ENCODE results near the gene CCL13. TPM values are rescaled to one million over a fixed set of nuclear protein-coding genes. Genes with fewer than 3 reads are reported as not detected.

Gene CCL13
- total and polyA plus RNA-seq, 12 donors = 0.17 to 17.6 (median 2.0) TPM

GRCh38 chr17:34368946-34369500 is 12.7 kb downstream of the CCL13 start:
- Histone ChIP-seq H3K4me3 (no peak overlapping the region), H3K36me3 (replicated peaks in 1 of 2) (no peaks in the 10 kb centered on the region), H3K27me3 (no peaks in the 10 kb centered on the region), H3K27ac (no peak overlapping the region), H3K9me3 (replicated peaks in 1 of 3) (no peaks in the 10 kb centered on the region), H3K4me1 (replicated peaks in 1 of 2) (no peaks in the 10 kb centered on the region)
- 33 to 44% (median 34%) methylated on average over 4 of the region's 4 CpGs for WGBS, 4 donors
- intact Hi-C loops (cut with DNase I) = no loop called here
- DNase-seq = peak in 1 of 7 donors; percentile 17
- no peak for TF ChIP-seq POLR2A (IDR thresholded peaks at IDR 0.05)
- TF ChIP-seq CTCF (IDR thresholded peaks at IDR 0.05) = no peak

- WGBS, 4 donors = 90 to 96% (median 94%) methylated on average over 3 of the region's 3 CpGs
- H3K36me3 ChIP-seq (replicated peaks in 1 of 2) = no peaks in the 10 kb centered on the region
- no peaks in the 10 kb centered on the region for H3K9me3 ChIP-seq (replicated peaks in 1 of 3)
- no peak overlapping the region for H3K4me3 ChIP-seq
- no peak for DNase-seq
- intact Hi-C loops (cut with DNase I) = no loop called here
- H3K27ac ChIP-seq = no peak overlapping the region
- H3K4me1 ChIP-seq (replicated peaks in 1 of 2) = no peaks in the 10 kb centered on the region
- TF ChIP-seq CTCF (IDR thresholded peaks at IDR 0.05) (no peak), POLR2A (IDR thresholded peaks at IDR 0.05) (no peak)
- no peaks in the 10 kb centered on the region for H3K27me3 ChIP-seq
Measured at GRCh38 chr17:34369571-34369970, 13.3 kb downstream of the CCL13 start.

- no peaks in the 10 kb centered on the region for H3K27me3 ChIP-seq
- no peaks in the 10 kb centered on the region for H3K4me1 ChIP-seq (replicated peaks in 1 of 2)
- no peak for DNase-seq
- H3K9me3 ChIP-seq (replicated peaks in 1 of 3) = no peaks in the 10 kb centered on the region
- no peak for TF ChIP-seq CTCF (IDR thresholded peaks at IDR 0.05)
- TF ChIP-seq POLR2A (IDR thresholded peaks at IDR 0.05) = no peak
- no peak overlapping the region for H3K4me3 ChIP-seq
- no peak overlapping the region for H3K27ac ChIP-seq
- WGBS, 4 donors = 90 to 100% (median 93%) methylated on average over 5 of the region's 5 CpGs
- H3K36me3 ChIP-seq (replicated peaks in 1 of 2) = no peaks in the 10 kb centered on the region
- intact Hi-C loops (cut with DNase I) = no loop called here
Measured at GRCh38 chr17:34370376-34370996, 14.2 kb downstream of the CCL13 start.

- TF ChIP-seq POLR2A (IDR thresholded peaks at IDR 0.05) = no peak
- no peak for TF ChIP-seq CTCF (IDR thresholded peaks at IDR 0.05)
- Histone ChIP-seq H3K27ac (no peak overlapping the region), H3K4me1 (replicated peaks in 1 of 2) (no peaks in the 10 kb centered on the region), H3K9me3 (replicated peaks in 1 of 3) (no peaks in the 10 kb centered on the region), H3K36me3 (replicated peaks in 1 of 2) (no peaks in the 10 kb centered on the region), H3K27me3 (no peaks in the 10 kb centered on the region), H3K4me3 (no peak overlapping the region)
- no peak for DNase-seq
- intact Hi-C loops (cut with DNase I) = no loop called here
- WGBS, 4 donors = 53 to 74% (median 64%) methylated on average over 3 of the region's 3 CpGs
Measured at GRCh38 chr17:34370997-34371395, 14.7 kb downstream of the CCL13 start.

Measured in adrenal gland (tissue), 12 donors.